SKM-1 treated with dmso at 0.1 percent for 144 hours (cell line): ENCODE measurements around the gene RPS6KC1.
"Not testable (repeated sequence)": the region's sequence is repeated elsewhere in the genome, so short reads cannot be mapped to it uniquely, and the experiment has no call there.

Experiments
- DNase-seq: peaks from one replicate; lab custom pipeline; 2025; ENCODE audit not compliant: unreplicated experiment; lab: John Stamatoyannopoulos, UW

Gene RPS6KC1

GRCh38 chr1:213051127-213051880 lies at the start of gene RPS6KC1:
TSS of gene RPS6KC1 (plus strand) at chr1:213051241. CDS start at chr1:213051405, 164 bp downstream.
- peak; percentile 94 for DNase-seq

DNA sequence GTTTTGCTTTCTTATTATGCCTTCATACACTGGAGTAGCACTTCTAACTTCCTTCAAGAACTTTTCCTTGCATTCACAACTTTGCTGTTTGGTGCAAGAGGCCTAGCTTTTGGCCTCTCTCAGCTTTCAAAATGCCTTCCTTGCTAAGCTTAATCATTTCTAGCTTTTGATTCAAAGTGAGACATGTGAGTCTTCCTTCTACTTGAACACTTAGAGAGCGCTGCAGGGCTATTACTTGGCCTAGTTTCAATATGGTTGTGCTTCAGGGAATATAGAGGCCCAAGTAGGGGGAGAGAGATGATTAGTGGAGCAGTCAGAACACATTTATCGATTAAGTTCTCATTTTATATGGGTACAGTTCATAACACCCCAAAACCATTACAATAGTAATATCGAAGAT lies 47.8 kb upstream of the RPS6KC1 start:
- DNase-seq: no peak

- no peak for DNase-seq
These were observed 42.5 kb upstream of the RPS6KC1 start for GRCh38 chr1:213008564-213008963.

DNA sequence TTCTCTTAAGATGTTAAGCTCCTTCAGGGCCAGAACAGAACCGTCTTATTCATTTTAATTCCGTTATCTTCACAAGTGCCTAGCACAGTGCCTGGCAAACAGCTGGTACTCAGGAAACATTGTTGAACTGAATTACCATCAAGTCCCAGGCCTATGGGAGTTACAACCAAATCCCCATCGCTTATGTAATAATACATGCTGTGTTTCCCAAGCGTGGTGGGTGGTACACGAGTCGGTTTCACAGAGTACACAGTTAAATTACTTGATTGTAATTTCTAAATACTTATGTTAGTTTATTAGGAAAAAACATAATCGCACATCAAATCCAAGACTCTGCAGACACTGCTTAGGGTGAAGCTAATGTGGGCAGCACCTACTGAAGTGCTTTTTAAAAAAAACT lies 36.4 kb upstream of the RPS6KC1 start:
- no peak for DNase-seq

GRCh38 chr1:213015099-213016050 lies 35.7 kb upstream of the RPS6KC1 start, which contains the start of gene ANGEL2:
TSS of gene ANGEL2 (minus strand) at chr1:213015867. CDS start at chr1:213015671, 196 bp downstream.
- DNase-seq: peak; percentile 99

GRCh38 chr1:213017447-213018273 lies 33.4 kb upstream of the RPS6KC1 start:
- no peak for DNase-seq

- DNase-seq: no peak
These were observed 31.6 kb upstream of the RPS6KC1 start for GRCh38 chr1:213019450-213019849.

DNA sequence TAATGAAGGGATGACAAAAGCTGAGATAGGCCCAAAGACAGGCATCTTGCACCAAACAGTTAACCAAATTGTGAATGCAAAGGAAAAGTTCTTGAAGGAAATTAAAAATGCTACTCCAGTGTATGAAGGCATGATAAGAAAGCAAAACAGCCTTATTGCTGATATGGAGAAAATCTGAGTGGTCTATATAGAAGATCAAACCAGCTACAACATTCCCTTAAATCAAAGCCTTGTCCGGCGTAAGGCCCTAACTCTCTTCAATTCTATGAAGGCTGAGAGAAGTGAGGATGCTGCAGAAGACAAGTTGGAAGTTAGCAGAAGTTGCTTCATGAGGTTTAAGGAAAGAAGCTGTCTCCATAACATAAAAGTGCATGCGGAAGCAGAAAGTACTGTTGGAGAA lies 31.0 kb upstream of the RPS6KC1 start:
- no peak for DNase-seq

DNA sequence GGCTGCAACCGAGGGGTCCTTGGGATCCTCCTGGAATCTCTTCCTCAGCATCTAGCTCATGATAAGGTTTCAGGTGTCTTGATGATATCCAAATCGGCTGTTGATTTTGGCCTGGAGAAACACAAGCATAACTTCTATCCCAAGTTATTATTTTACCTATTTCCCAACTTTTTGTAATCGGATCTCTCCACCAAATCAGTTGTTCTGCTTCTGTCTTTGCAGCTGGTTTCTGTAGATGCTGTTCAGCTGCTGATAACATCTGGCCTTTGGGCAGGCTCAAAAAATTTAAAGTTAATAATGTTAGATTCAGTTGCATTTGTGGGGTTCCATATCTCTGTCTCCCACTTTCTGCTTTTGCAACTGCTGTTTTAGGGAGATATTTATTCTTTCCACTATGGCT lies 24.0 kb upstream of the RPS6KC1 start:
- DNase-seq: not testable (repeated sequence)

DNA sequence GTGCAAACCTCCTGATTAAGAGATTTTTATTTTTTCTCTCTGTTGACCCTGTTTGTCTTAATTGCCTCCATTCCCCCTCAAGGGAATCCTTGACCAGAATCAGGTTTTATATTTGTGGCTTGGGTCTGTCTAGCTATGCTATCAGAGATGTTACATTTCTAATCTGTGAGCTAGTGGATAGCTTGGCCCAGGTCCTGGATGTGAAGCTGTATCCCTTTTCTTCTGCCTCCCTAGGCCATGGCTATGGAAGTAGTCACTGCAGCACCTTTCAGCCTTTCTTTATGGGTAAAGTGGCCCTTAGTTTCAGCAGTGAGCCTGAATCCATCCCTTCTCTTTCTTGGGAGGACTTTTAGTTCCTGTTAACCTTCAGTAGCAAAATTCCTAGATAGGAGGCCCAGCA lies 18.4 kb upstream of the RPS6KC1 start:
- DNase-seq: no peak

GRCh38 chr1:213034713-213035112 lies 16.3 kb upstream of the RPS6KC1 start:
- no peak for DNase-seq

- DNase-seq: no peak
These were observed 15.5 kb upstream of the RPS6KC1 start for GRCh38 chr1:213035573-213035972.

GRCh38 chr1:213041443-213041842 lies 9.6 kb upstream of the RPS6KC1 start:
- no peak for DNase-seq

GRCh38 chr1:213045321-213046226 lies 5.5 kb upstream of the RPS6KC1 start:
- DNase-seq: not testable (repeated sequence)

GRCh38 chr1:213049232-213049631 lies 1.8 kb upstream of the RPS6KC1 start:
- no peak for DNase-seq

DNA sequence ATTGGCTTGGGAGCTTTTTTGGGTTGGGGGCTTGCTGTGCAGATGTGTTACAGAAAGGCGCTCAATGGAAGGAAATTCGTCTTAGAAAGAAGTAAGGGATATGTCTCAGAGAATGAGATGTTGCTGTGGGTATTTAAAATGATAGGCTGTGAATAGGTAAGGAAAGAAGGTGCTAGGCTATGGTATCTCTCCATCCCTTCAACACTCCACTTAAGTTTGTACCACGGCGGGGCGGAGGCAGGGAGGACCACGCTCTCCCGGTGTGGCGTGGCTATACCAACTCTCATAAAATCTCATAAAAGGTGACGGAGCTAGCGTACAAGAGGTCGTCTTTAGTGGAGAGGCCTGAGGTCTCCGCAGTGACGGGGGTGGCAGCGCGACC lies 305 bp upstream of the RPS6KC1 start:
- DNase-seq: no peak

- DNase-seq: peak; percentile 62
These were observed 801 bp downstream of the RPS6KC1 start for GRCh38 chr1:213051881-213052202.

DNA sequence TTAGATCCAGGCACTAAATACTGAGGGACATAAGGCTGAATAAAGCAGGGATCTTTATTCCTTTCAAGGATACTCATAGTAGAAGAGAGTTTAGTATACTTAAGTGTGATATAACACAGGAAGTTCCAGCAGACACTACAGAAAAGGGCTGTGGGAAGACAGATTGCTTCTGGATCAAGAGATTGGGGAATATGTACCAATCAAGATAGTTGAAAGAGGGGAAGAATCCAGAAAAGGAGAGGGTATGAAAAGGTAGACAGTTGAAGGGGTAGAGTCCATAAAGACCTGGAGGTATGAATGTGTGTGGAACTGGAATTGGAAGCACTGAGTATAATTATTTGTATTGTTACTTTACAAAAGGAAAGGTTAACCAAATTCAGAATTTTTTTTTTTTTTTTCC lies 2.4 kb downstream of the RPS6KC1 start:
- no peak for DNase-seq

- no peak for DNase-seq
These were observed 3.1 kb downstream of the RPS6KC1 start for GRCh38 chr1:213054142-213054541.
